Measurements from ENCODE around the gene DBNDD2. TPM values are rescaled to one million over a fixed set of nuclear protein-coding genes. Genes with fewer than 3 reads are reported as not detected.
A peak's percentile ranks its signal among the peaks of the same experiment; 100 is the strongest.

Gene DBNDD2
- polyA plus RNA-seq, 3 donors from 2014 or later = 11.0 to 24.5 (median 18.0) TPM

- peak overlapping the region in 3 of 6 donors; percentile 17 to 59 (median 35) for H3K27ac Mint-ChIP-seq
- DNase-seq = no peak
- H3K4me1 Mint-ChIP-seq = peaks cover 56 to 71% of the 10 kb centered on the region in 2 donors
- no peak overlapping the region for H3K4me3 Mint-ChIP-seq
- peaks cover 2 to 14% (median 9%) of the 10 kb centered on the region in 3 donors for H3K27me3 Mint-ChIP-seq (ENCODE audit: low read depth in 3 of 3)
- peaks cover 0 to 2% (median 0%) of the 10 kb centered on the region in 6 donors for H3K9me3 Mint-ChIP-seq
- H3K36me3 Mint-ChIP-seq = peaks cover 4 to 22% (median 7%) of the 10 kb centered on the region in 3 donors
Observed at GRCh38 chr20:45370571-45371160, 37.4 kb upstream of the DBNDD2 start.

GRCh38 chr20:45372241-45372640 is 35.8 kb upstream of the DBNDD2 start:
- H3K36me3 Mint-ChIP-seq = peaks cover 0 to 12% (median 4%) of the 10 kb centered on the region in 3 donors
- H3K4me3 Mint-ChIP-seq = peak overlapping the region; percentile 27 to 70 (median 57)
- H3K27ac Mint-ChIP-seq = peak overlapping the region; percentile 44 to 94 (median 68)
- peaks cover 0 to 13% (median 9%) of the 10 kb centered on the region in 3 donors for H3K27me3 Mint-ChIP-seq (ENCODE audit: low read depth in 3 of 3)
- DNase-seq = no peak
- peaks cover 0 to 2% (median 0%) of the 10 kb centered on the region in 6 donors for H3K9me3 Mint-ChIP-seq
- peaks cover 48 to 57% of the 10 kb centered on the region in 2 donors for H3K4me1 Mint-ChIP-seq

- H3K27ac Mint-ChIP-seq = peak overlapping the region; percentile 89 to 98 (median 96)
- H3K36me3 Mint-ChIP-seq = peaks cover 0 to 10% (median 4%) of the 10 kb centered on the region in 3 donors
- H3K27me3 Mint-ChIP-seq (ENCODE audit: low read depth in 3 of 3) = peaks cover 0 to 13% (median 9%) of the 10 kb centered on the region in 3 donors
- peaks cover 0 to 2% (median 0%) of the 10 kb centered on the region in 6 donors for H3K9me3 Mint-ChIP-seq
- H3K4me1 Mint-ChIP-seq = peaks cover 42 to 51% of the 10 kb centered on the region in 2 donors
- no peak for DNase-seq
- peak overlapping the region; percentile 81 to 95 (median 91) for H3K4me3 Mint-ChIP-seq
Observed at GRCh38 chr20:45372646-45373352, 35.3 kb upstream of the DBNDD2 start.

- peaks cover 0 to 4% (median 3%) of the 10 kb centered on the region in 3 donors for H3K36me3 Mint-ChIP-seq
- peak overlapping the region; percentile 89 to 98 (median 96) for H3K27ac Mint-ChIP-seq
- peak overlapping the region; percentile 81 to 95 (median 91) for H3K4me3 Mint-ChIP-seq
- H3K4me1 Mint-ChIP-seq = peaks cover 35 to 44% of the 10 kb centered on the region in 2 donors
- H3K27me3 Mint-ChIP-seq (ENCODE audit: low read depth in 3 of 3) = peaks cover 0 to 14% (median 9%) of the 10 kb centered on the region in 3 donors
- H3K9me3 Mint-ChIP-seq = peaks cover 0 to 2% (median 0%) of the 10 kb centered on the region in 6 donors
- peak; percentile 81 to 86 (median 84) for DNase-seq
Observed at GRCh38 chr20:45373353-45374100, 34.6 kb upstream of the DBNDD2 start.

- Mint-ChIP-seq H3K27ac (peak overlapping the region; percentile 89 to 98 (median 96)), H3K9me3 (peaks cover 0 to 2% (median 0%) of the 10 kb centered on the region in 6 donors), H3K36me3 (no peaks in the 10 kb centered on the region), H3K4me3 (peak overlapping the region; percentile 81 to 95 (median 91)), H3K4me1 (peaks cover 30 to 38% of the 10 kb centered on the region in 2 donors), H3K27me3 (ENCODE audit: low read depth in 3 of 3) (peaks cover 0 to 14% (median 9%) of the 10 kb centered on the region in 3 donors)
- no peak for DNase-seq
Observed at GRCh38 chr20:45374101-45374467, 34.0 kb upstream of the DBNDD2 start.

- peaks cover 0 to 14% (median 9%) of the 10 kb centered on the region in 3 donors for H3K27me3 Mint-ChIP-seq (ENCODE audit: low read depth in 3 of 3)
- DNase-seq = no peak
- H3K4me1 Mint-ChIP-seq = peaks cover 27 to 34% of the 10 kb centered on the region in 2 donors
- peaks cover 0 to 5% (median 0%) of the 10 kb centered on the region in 3 donors for H3K36me3 Mint-ChIP-seq
- H3K9me3 Mint-ChIP-seq = peaks cover 0 to 2% (median 0%) of the 10 kb centered on the region in 6 donors
- peak overlapping the region in 3 of 5 donors; percentile 23 to 95 (median 89) for H3K4me3 Mint-ChIP-seq
- H3K27ac Mint-ChIP-seq = peak overlapping the region in 3 of 6 donors; percentile 92 to 98 (median 94)
Observed at GRCh38 chr20:45374966-45375365, 33.1 kb upstream of the DBNDD2 start.

- H3K9me3 Mint-ChIP-seq = peaks cover 0 to 2% (median 0%) of the 10 kb centered on the region in 6 donors
- H3K27me3 Mint-ChIP-seq (ENCODE audit: low read depth in 3 of 3) = peaks cover 0 to 14% (median 9%) of the 10 kb centered on the region in 3 donors
- H3K4me1 Mint-ChIP-seq = peaks cover 22 to 24% of the 10 kb centered on the region in 2 donors
- no peak overlapping the region for H3K4me3 Mint-ChIP-seq
- no peak overlapping the region for H3K27ac Mint-ChIP-seq
- no peak for DNase-seq
- H3K36me3 Mint-ChIP-seq = peaks cover 0 to 5% (median 4%) of the 10 kb centered on the region in 3 donors
Observed at GRCh38 chr20:45377269-45377668, 30.8 kb upstream of the DBNDD2 start.

GRCh38 chr20:45378191-45378590 is 29.9 kb upstream of the DBNDD2 start, which contains the start of gene TP53TG5:
TP53TG5 (minus strand) TSS chr20:45378325; CDS start chr20:45378236, 89 bp downstream.
- Mint-ChIP-seq H3K27ac (no peak within 1 kb of the TSS), H3K4me3 (no peak within 1 kb of the TSS), H3K4me1 (peaks cover 14 to 16% of the 10 kb centered on the region in 2 donors), H3K36me3 (peaks cover 0 to 8% (median 4%) of the 10 kb centered on the region in 3 donors), H3K27me3 (ENCODE audit: low read depth in 3 of 3) (peaks cover 0 to 13% (median 9%) of the 10 kb centered on the region in 3 donors), H3K9me3 (no peaks in the 10 kb centered on the region)
- no peak for DNase-seq

GRCh38 chr20:45387274-45387673 is 20.8 kb upstream of the DBNDD2 start:
- H3K36me3 Mint-ChIP-seq = peaks cover 10 to 14% (median 11%) of the 10 kb centered on the region in 3 donors
- peaks cover 0 to 1% (median 0%) of the 10 kb centered on the region in 3 donors for H3K27me3 Mint-ChIP-seq (ENCODE audit: low read depth in 3 of 3)
- H3K9me3 Mint-ChIP-seq = peaks cover 0 to 1% (median 0%) of the 10 kb centered on the region in 6 donors
- H3K4me1 Mint-ChIP-seq = no peaks in the 10 kb centered on the region
- no peak overlapping the region for H3K4me3 Mint-ChIP-seq
- no peak for DNase-seq
- no peak overlapping the region for H3K27ac Mint-ChIP-seq

DNA sequence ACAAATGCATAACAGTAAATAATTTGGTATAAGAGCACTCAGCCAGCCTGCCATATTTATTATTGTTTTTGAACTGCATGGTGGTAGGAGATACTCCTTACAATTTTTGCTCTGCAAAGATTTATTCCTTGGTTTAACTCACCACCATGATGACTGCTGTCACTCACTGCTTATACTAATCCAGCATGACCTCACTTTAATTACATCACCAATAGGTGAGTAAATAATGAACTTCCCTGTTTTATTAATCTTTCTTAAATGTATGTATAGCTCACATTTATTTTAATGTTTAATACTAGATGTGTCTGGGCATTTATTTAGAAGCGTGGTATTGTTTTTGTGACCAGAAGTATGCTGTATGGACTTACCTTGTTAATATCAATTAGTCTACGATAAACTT is 17.2 kb upstream of the DBNDD2 start:
- H3K9me3 Mint-ChIP-seq = peaks cover 0 to 1% (median 0%) of the 10 kb centered on the region in 6 donors
- no peak overlapping the region for H3K4me3 Mint-ChIP-seq
- H3K27ac Mint-ChIP-seq = no peak overlapping the region
- DNase-seq = no peak
- H3K36me3 Mint-ChIP-seq = peaks cover 10 to 13% (median 11%) of the 10 kb centered on the region in 3 donors
- H3K4me1 Mint-ChIP-seq = no peaks in the 10 kb centered on the region
- H3K27me3 Mint-ChIP-seq (ENCODE audit: low read depth in 3 of 3) = peaks cover 0 to 3% (median 0%) of the 10 kb centered on the region in 3 donors

DNA sequence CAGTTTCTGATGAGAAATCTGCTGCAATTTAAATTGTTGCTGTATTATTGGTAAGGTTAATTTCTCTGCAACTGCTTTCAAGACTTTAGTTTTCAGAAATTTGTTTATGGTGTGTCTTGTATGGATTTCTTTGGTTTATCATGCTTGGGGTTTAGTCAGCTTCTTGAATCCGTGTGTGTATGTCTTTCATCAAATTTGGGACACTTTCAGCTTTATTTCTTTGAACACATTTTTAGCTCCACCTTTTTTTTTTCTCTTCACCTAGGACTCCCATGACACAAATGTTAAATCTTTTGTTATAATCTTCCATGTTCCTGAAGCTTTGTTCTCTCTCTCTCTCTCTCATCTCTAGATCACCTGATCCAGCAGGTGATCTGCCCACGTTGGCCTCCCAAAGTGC is 16.5 kb upstream of the DBNDD2 start:
- Mint-ChIP-seq H3K9me3 (peaks cover 0 to 1% (median 0%) of the 10 kb centered on the region in 6 donors), H3K4me1 (no peaks in the 10 kb centered on the region), H3K36me3 (peaks cover 10 to 13% (median 11%) of the 10 kb centered on the region in 3 donors), H3K4me3 (no peak overlapping the region), H3K27ac (no peak overlapping the region), H3K27me3 (ENCODE audit: low read depth in 3 of 3) (peaks cover 0 to 3% (median 0%) of the 10 kb centered on the region in 3 donors)
- no peak for DNase-seq

DNA sequence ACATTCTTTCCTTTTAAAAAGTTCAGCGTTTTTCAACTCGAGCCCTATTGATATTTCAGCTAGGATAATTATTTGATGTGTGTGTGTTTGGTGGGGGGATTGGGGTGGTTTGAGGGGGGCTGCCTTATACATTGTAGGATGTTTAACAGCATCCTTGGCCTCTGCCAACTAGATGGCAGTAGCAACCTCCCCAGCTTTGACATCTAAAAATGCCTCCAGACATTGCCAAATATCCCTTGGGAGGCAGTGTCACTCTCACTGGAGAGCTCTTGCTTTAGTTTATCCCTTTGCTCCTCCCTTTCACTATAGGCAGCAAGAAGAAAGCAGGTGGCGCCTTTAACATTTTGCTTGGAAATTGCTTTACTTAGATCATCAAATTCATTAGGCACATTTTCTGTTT is 15.4 kb upstream of the DBNDD2 start:
- no peak overlapping the region for H3K4me3 Mint-ChIP-seq
- no peaks in the 10 kb centered on the region for H3K4me1 Mint-ChIP-seq
- H3K27me3 Mint-ChIP-seq (ENCODE audit: low read depth in 3 of 3) = peaks cover 0 to 3% (median 0%) of the 10 kb centered on the region in 3 donors
- H3K36me3 Mint-ChIP-seq = peaks cover 3 to 16% (median 4%) of the 10 kb centered on the region in 3 donors
- no peak overlapping the region for H3K27ac Mint-ChIP-seq
- H3K9me3 Mint-ChIP-seq = peaks cover 0 to 1% (median 0%) of the 10 kb centered on the region in 6 donors
- DNase-seq = no peak
